ENCODE results near the gene CLEC16A. TPM values are rescaled to one million over a fixed set of nuclear protein-coding genes. Genes with fewer than 3 reads are reported as not detected.

The CLEC16A gene
- total RNA-seq, 1 experiment from 2014 or later, result 15.6 TPM

DNA sequence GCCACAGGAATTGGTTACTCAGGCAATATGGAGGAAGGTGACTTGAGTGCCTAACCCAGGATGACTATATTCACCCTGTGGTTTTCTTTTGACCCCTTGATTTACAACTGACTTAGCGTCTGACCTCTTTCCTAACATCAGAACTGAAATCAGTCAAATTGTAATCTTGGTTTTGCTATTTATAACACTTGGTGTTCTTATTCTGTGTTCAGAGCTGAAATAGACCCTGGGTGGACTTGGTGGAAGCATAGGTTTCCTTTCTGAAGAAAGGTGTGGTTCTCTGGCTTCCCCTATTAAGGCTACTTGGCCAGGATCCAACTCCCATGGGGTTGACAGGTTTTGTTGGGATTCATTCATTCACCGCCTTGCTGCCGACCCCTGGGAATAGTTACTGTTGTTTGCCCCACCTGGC lies 80.8 kb downstream of the CLEC16A start:
- in situ Hi-C loops (cut with HindIII; ENCODE audit: low sequenced_read_pairs), result no loop called here
- DNase-seq (ENCODE audit: low spot score), result no peak

DNA sequence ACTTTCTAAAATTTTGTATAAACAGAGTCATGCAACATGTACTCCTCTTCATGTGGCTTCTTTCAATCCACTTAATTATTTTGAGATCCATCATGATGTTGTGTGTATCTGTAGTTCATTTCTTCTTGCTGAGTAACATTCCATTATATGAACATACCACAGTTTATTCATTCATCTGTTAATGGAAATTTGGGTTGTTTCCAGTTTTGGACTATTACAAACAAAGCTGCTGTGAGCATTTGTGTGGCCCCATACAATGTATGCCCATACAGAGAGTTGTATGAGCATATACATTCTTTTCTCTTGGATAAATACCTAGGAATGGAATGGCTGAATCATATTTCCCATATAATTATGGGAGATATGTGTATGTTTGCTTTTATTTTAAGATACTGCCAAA lies 85.6 kb downstream of the CLEC16A start:
- in situ Hi-C loops (cut with HindIII; ENCODE audit: low sequenced_read_pairs), result no loop called here
- DNase-seq (ENCODE audit: low spot score), result no peak

DNA sequence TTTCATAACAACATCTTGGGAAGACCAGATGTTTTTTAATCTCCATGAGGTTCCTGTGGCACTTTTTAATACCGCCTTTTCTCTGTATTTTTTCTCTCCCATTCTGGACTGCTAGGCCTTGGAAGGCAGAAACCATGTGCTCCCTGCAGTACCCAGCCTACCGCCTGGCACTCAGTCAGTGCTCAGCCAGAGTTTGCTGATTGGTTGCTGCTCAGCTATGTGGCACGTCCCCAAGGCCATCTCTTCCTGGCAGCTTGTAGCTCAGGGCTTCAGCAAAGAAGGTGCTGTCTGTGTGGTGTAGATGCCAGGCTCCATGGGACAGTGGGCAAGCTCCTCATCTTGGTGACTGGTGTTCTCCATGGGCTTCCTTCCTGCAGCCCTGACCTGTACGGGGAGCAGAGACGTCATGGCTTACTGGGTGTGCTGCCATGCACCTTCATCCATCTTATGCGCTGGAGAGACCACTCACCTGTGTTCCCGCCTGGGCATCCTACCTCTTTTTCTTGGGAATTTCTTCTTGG lies 86.7 kb downstream of the CLEC16A start:
- in situ Hi-C loops (cut with HindIII; ENCODE audit: low sequenced_read_pairs), result no loop called here
- peak; percentile 79 for DNase-seq (ENCODE audit: low spot score)

DNA sequence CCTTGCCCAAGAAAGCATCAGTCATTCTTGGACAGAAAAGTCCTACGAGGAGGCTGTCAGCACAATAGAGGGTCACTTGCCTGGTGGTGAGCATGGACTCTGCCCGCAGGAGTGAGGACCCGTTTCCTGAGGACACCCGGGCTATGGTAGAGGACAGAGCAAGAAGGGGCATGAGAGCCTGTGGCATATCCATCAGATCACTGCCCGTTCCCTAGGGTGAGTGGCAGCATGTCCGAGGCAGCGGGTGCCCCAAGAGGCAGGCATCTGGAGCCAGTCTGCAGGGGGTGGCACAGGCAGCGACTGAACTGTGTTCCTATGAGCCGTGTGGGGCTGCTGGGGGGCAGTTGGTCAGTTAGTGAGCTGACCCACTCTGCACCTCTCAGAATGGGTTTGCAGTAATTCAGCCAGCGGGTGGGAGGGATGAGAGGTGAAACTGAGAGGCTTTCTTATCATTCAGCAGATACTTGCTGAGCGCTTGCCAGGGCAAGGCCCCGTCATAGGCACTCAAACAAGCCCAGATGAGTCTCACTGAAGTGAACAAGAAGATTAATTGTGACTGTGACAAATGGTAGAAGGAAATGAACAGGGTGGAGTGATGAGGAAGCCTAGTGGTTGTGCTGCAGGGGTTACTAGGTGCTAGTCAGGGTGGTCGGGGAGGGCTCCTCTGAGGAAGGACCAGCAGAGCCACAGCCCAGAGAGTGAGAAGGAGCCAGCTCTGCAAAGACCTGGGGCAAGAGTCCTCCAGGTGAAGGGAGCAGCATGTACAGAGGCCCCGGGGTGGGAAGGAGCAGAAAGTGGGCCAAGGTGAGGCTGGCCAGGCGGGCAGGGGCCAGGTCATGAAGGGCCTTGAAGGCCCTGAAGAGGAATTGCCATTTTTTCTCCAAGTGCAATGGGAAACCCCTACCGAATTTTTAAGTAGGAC lies 87.9 kb downstream of the CLEC16A start:
- DNase-seq (ENCODE audit: low spot score), result no peak
- in situ Hi-C loops (cut with HindIII; ENCODE audit: low sequenced_read_pairs), result no loop called here

DNA sequence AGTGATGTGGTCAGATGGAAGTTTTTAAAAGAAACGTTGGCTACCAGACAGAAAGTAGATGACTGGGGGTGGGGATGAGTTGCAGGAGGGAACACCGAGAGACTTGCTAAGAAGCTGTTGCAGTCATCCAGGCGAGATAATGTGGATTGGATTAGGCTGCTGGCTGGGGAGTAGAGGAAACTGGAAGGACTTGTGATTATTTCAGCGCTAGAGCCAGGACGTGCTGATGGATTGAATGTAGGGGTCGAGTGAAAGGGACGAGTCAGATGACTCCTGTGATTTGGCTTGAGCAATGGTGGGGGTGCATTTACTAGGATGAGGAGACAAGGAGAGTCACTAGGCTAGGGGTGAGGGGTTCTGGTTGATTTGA lies 88.5 kb downstream of the CLEC16A start:
- in situ Hi-C loops (cut with HindIII; ENCODE audit: low sequenced_read_pairs), result no loop called here
- peak; percentile 16 for DNase-seq (ENCODE audit: low spot score)

DNA sequence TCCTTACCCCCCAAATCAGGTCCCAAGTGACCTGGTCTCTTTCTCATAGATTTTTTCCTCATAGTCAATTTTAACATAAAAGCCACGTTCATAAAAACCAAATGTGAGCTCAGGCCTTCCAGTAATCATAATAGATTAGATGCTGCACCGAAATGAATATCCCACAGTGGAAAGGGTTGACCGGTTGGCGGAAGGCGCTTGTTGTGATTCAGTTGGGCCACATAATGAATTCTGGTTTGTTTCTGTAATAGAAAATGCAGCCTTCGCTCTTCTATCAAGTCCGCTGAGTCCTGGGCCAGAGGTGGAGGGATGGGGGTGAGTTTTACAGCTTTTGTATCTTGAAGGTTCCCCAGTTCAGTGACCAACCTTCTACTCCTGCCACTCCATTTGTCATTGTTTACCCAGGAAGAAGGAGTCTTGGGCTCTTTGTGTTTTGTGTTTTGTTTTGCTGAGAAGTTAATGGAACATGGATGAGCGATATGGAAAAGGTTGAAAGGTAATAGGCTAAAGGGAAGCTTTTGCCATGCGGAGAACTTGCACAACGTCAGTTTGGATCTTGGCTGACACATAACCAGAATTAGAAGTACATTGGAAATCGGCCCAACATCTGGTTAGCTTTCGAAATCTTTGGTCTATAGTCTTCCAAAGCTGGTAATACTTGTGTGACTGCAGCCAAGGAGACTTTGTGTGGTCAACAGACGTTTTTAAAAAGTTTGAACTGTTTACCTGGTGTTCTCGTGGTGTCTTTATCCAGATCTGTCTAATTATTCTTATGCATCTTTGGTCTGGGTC lies 89.5 kb downstream of the CLEC16A start:
- in situ Hi-C loops (cut with HindIII; ENCODE audit: low sequenced_read_pairs), result no loop called here
- DNase-seq (ENCODE audit: low spot score), result no peak

DNA sequence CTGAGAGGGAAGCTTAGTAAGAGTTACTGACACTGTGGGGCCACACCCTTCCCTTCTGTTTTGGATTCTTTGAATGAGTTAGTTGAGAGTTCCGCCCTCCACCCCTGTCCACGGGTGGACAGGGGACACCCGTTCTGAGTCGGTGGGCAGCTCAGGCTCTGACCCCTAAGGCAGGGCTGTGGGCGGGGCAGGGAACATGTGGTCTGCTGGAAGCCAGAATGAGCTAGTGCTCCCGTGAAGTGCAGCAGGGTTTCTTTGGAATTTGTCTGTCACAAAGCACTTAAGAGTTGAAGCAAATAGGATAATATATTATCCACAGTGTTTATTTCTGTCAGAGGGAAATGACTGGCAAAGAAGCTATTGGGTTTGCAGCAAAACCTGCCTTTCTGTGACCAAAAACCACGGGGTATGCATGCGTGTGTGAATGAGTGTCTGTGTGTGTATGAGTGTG lies 90.1 kb downstream of the CLEC16A start:
- DNase-seq (ENCODE audit: low spot score), result no peak
- in situ Hi-C loops (cut with HindIII; ENCODE audit: low sequenced_read_pairs), result no loop called here

DNA sequence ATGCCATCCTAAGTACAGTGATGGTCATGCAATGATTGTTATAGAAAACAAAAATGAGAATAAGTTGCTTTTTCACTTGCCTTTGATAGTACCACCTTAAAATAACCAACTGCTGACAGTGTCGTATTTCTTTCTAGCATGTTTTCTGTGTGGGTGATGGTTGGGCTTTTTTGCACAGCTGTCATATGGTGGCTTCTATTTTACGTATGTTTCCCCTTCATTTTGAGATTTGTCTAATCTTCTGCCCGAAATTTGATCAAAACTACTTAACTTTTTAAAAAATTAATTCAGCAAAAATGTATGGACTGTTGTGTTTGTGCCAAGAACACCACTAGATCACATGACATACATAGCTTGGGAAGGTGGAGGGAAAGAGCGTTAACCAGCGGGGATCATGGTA lies 90.7 kb downstream of the CLEC16A start:
- no peak for DNase-seq (ENCODE audit: low spot score)
- in situ Hi-C loops (cut with HindIII; ENCODE audit: low sequenced_read_pairs), result no loop called here

DNA sequence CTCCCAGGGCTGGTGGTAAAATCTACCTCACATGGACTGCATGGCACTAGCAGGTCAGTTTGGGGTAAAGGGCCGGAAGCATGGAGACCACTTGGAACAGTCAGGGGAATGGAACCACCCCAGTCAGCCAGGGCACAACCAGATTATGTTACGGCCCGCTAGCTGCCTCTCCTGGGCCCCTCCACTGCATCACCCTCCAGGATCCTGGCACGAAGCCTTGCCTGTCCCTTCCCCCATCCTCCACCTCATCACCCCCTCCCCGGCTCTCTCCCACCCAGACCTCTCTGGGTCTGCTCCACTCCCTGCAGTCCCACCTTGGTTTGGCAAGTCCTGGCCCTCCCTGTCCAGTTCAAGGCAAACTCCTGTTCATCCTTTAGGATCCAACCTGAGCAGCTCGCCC lies 91.7 kb downstream of the CLEC16A start:
- in situ Hi-C loops (cut with HindIII; ENCODE audit: low sequenced_read_pairs), result no loop called here
- DNase-seq (ENCODE audit: low spot score), result no peak

DNA sequence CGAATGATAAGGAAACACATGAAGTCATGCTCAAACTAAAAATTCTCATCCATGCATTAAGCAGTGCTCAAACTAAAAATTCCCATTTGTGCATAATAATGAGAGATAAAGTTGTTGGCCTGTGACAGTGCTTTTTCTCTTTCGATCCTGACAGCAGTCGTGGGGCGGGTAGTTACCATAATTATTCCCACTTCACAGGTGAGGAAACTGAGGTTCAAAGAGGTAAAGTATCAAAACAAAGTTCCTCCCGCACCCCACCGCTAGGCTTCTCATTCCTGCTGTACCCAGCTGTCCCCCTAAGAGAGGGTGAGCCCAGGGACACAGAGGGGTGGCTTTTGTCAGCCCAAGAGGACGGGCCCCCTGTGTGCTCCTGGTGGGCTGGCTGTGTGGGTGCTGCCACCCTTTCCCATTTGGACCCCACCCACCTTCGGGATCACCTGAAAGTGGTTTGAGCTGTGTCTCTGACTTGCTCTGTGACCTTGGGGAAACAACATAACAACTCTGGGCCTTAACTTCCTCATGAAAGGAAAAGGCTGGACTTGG lies 92.6 kb downstream of the CLEC16A start:
- DNase-seq (ENCODE audit: low spot score), result no peak
- in situ Hi-C loops (cut with HindIII; ENCODE audit: low sequenced_read_pairs), result no loop called here

DNA sequence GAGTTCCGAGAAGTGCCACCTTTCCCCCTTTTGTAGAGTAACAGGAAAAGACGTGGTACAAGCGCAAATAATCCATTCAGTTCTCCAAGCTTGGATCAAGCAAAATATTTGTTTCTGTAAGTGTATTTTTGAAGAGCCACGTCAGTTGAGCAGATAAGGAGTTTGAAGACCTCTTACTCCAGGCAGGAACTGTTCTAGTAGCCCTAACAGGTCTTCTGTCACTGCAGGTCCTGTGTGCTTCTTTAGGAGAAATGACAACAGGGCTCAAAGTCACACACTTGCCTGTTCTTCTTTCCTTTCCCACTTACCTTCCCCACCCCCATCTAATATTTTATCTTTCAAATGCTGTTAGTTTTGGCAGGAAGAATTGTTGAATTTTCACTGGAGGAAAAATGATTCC lies 93.9 kb downstream of the CLEC16A start:
- no peak for DNase-seq (ENCODE audit: low spot score)
- in situ Hi-C loops (cut with HindIII; ENCODE audit: low sequenced_read_pairs), result no loop called here

DNA sequence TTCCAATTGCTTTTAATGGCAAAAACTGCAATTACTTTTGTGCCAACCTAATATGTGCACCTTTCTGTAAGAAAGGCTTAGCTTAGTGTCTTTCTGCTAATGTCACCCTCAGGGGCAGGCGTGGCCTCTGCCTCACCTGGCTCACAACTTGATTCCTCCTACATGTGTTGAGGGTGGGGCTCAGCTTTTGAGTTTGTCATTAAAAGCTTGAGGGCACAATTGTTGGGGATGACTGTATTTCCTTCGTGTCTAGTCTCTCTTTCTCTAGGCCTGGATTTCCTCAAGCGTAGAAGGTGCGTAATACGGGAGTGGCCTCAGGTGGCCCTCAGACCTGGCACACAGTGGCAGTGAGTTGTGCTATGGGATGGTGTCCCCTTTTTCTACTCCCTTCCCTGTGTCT lies 94.4 kb downstream of the CLEC16A start:
- in situ Hi-C loops (cut with HindIII; ENCODE audit: low sequenced_read_pairs), result no loop called here
- DNase-seq (ENCODE audit: low spot score), result no peak

DNA sequence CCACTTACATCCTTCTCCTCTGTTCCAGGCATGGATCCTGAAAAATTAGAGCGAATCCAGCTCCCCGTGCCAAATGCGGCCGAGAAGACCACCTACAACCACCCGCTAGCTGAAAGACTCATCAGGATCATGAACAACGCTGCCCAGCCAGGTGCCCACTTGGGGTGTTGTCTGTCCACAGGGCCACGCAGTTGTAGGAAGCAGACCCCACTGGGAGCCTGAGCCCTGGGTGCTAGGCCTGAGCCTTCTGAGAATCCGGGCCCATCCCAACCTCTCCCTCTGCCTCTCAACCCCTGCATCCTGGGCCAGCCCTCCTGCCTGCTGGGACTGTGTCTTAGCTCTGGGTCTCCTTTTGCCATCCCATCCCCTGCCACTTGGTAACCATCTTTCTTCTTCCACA lies 95.4 kb downstream of the CLEC16A start:
- DNase-seq (ENCODE audit: low spot score), result no peak
- in situ Hi-C loops (cut with HindIII; ENCODE audit: low sequenced_read_pairs), result no loop called here

DNA sequence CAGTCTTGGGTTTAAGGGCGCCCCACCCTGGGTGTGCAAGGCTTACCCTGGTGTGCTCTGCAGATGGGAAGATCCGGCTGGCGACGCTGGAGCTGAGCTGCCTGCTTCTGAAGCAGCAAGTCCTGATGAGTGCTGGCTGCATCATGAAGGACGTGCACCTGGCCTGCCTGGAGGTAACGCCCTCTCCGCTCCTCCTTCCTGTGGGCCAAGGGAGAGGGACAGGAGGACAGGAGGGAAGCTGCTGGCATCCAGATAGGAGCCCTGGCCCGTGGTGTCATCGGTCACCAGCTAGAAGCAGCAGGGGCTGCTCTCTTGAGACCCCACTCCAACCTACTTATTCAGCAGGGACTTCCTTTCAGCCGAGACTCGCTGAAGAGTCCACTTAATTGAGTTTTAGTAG lies 97.8 kb downstream of the CLEC16A start:
- in situ Hi-C loops (cut with HindIII; ENCODE audit: low sequenced_read_pairs), result no loop called here
- no peak for DNase-seq (ENCODE audit: low spot score)

DNA sequence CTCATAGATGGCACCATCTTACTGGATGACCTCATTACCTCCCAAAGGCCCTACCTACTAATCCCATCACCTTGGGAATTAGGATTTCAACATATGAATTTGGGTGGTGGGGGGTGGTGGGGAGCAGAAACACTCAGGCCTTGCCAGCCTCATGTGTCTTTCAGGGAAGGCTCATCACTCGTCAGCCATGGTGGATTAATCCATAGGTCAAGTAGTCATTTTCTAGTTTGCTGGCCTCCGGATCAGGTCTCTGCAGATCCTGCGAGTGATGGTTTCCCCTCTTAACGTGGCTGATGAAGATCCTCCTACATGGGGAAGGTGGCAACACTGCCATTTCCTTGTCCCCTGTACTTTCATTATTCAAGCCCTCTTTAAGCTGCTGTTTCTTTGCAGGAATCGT lies 101.1 kb downstream of the CLEC16A start:
- in situ Hi-C loops (cut with HindIII; ENCODE audit: low sequenced_read_pairs), result no loop called here
- DNase-seq (ENCODE audit: low spot score), result no peak

DNA sequence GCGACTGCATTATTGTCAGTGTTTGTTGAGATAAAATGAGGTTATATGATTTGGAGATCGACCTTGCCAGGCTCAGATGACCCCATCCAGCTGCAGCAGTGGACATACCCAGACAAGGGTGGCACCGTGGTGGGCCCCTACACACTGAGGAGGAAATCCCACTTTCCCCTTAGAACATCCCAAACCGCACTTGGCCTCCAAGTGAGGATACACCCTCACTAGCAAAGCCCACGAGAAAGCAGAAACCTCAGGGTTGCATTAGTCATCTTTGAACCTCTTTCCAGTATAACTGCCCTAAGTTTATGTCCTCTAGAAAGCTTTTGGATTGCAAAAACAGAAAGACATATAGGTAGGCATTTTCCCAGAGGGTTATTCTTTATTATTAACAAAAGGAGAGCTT lies 101.5 kb downstream of the CLEC16A start:
- in situ Hi-C loops (cut with HindIII; ENCODE audit: low sequenced_read_pairs), result no loop called here
- no peak for DNase-seq (ENCODE audit: low spot score)

DNA sequence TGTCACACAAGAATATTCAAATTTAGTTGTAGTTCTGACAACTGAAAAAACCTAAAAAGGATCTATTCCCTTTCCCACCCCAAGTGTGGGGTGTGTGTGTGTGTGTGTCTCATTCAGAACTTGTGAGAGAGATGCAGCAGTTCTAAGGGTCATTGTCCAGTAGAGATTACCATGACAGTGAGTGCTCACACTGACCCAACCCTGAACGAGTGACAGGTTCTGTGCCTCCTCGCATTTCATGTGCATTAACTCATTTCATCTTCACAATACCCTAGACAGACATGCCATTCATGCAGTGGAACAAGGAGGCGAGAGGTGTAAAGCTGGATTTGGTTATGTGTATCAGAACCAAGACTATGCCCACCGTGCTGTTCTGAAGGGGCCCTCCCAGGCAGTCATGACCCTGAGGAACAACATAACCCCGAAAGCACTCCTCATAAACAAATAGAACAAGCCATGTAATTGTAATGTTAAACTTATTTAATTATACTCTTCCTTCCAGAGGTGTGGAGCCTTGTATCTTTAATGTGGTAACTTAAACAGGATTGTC lies 102.1 kb downstream of the CLEC16A start:
- in situ Hi-C loops (cut with HindIII; ENCODE audit: low sequenced_read_pairs), result no loop called here
- DNase-seq (ENCODE audit: low spot score), result no peak

DNA sequence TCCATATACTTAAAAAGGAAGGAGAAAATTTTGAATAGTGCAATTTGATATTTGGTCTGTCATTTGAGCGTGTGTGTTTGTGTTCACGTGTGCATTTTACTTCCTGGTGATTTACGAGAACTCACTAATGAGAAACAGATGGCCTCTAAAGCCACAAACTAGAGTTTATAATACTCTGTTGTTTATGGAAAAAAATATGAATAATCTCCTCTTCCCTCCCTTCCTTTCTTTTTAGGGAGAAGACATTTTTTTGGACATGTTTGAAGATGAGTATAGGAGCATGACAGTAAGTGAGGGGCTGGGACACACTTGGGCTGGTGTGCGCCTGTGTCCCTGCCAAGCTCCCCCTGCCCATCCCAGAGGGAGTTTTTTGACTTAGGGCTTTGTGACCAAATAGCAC lies 102.7 kb downstream of the CLEC16A start:
- in situ Hi-C loops (cut with HindIII; ENCODE audit: low sequenced_read_pairs), result no loop called here
- no peak for DNase-seq (ENCODE audit: low spot score)

DNA sequence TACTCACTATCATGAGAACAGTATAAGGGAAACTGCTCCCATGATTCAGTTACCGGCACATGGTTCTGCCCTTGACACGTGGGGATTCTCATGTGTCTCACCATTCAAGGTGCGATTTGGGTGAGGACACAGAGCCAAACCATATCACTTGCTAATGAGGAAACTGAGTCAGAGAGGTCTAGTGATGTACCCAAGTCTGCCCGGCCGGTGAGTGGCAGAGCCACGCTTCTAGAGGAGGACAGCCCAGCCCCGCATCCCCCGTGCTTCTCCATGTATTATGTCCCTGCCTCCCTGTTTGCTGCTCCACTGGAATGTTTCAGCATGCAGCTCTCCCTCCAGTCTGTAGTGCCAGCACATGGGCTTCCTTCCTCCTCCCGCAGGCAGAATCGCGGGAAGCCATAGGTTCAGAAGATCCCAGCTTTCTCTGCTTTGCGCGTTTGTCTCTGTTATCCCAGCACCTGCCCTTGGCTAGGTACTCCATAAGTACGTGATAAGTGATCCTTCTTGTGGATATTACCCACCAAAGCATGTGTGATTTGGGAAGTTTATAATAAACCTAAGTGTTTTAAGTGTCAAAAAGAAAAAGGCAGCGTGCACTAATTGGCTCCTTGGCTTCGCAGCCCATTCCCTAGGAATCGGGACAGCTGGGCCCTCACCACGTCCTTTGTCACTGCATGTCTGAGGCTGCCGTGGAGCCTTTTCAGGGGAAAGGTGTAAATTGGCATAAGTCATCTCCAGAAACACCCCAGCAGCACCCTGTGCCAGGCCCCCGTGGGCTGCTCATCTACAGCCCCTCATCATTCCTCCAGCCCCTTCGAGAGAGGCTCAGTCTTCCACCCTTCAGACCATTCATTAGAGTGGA lies 103.8 kb downstream of the CLEC16A start:
- DNase-seq (ENCODE audit: low spot score), result peak; percentile 65

More for the DNA sequence above, 103.8 kb downstream of the CLEC16A start:
- in situ Hi-C loops (cut with HindIII; ENCODE audit: low sequenced_read_pairs), result no loop called here

All from G401 (cell line).